H9 (cell line): ENCODE data around the gene CACNA1A. TPM values are rescaled to one million over a fixed set of nuclear protein-coding genes. Genes with fewer than 3 reads are reported as not detected.

Source experiments
- DNase-seq: peaks from one replicate; pipeline ENCODE4 v3.0.0-alpha.2; 2017
- H2AFZ ChIP-seq: one replicate; pipeline ENCODE4 v1.6.1; 2013; ENCODE audit warnings: mild to moderate bottlenecking, low read length, control low read depth, moderate library complexity
- H2AK5ac ChIP-seq: 2 replicates; pipeline ENCODE4 v1.6.1; 2013; ENCODE audit warnings: low read length, control low read depth, mixed read lengths; ENCODE audit not compliant: insufficient read length
- H2BK120ac ChIP-seq: one replicate; pipeline ENCODE4 v1.6.1; 2013; ENCODE audit warnings: low read depth, mild to moderate bottlenecking, low read length, control low read depth, inconsistent platforms; ENCODE audit not compliant: poor library complexity, severe bottlenecking
- H2BK12ac ChIP-seq: 2 replicates; pipeline ENCODE4 v1.6.1; 2013; ENCODE audit warnings: low read length, control low read depth, mixed read lengths, low read depth; ENCODE audit not compliant: insufficient read length
- H2BK15ac ChIP-seq: 2 replicates; pipeline ENCODE4 v1.6.1; 2013; ENCODE audit warnings: low read depth, low read length, control low read depth
- H2BK20ac ChIP-seq: one replicate; pipeline ENCODE4 v1.6.1; 2013; ENCODE audit warnings: low read depth, mild to moderate bottlenecking, low read length, control low read depth, inconsistent platforms; ENCODE audit not compliant: poor library complexity, severe bottlenecking
- H2BK5ac ChIP-seq: 2 replicates; pipeline ENCODE4 v1.6.1; 2013; ENCODE audit warnings: low read length, control low read depth, mixed read lengths; ENCODE audit not compliant: insufficient read length
- H3K14ac ChIP-seq: 2 replicates; pipeline ENCODE4 v1.6.1; 2013; ENCODE audit warnings: low read length, control low read depth; ENCODE audit not compliant: insufficient read depth
- H3K18ac ChIP-seq: 2 replicates; pipeline ENCODE4 v1.6.1; 2013; ENCODE audit warnings: low read depth, mild to moderate bottlenecking, mixed read lengths, low read length, control low read depth; ENCODE audit not compliant: insufficient read length
- H3K23ac ChIP-seq: 2 replicates; pipeline ENCODE4 v1.6.1; 2013; ENCODE audit warnings: low read length, control low read depth, mixed read lengths, low read depth; ENCODE audit not compliant: insufficient read length
- H3K23me2 ChIP-seq: 2 replicates; pipeline ENCODE4 v1.6.1; 2013; ENCODE audit warnings: low read depth, mild to moderate bottlenecking, mixed read lengths, low read length, control low read depth; ENCODE audit not compliant: insufficient read length, poor library complexity, severe bottlenecking
- H3K27ac ChIP-seq: 2 replicates; pipeline ENCODE4 v1.5.1; 2013; ENCODE audit warnings: low read length, control low read depth, mixed read lengths, low read depth; ENCODE audit not compliant: insufficient read length
- H3K27me3 ChIP-seq: 2 replicates; pipeline ENCODE4 v1.6.1; 2013; ENCODE audit warnings: low read length, control low read depth, inconsistent platforms; ENCODE audit not compliant: insufficient read depth
- H3K4ac ChIP-seq: 2 replicates; pipeline ENCODE4 v1.6.1; 2013; ENCODE audit warnings: low read depth, mild to moderate bottlenecking, control low read depth, inconsistent platforms, low read length, moderate library complexity
- H3K4me1 ChIP-seq: 2 replicates; pipeline ENCODE4 v1.6.1; 2013; ENCODE audit warnings: low read length, control low read depth, inconsistent platforms; ENCODE audit not compliant: insufficient read depth
- H3K4me2 ChIP-seq: 2 replicates; pipeline ENCODE4 v1.6.1; 2013; ENCODE audit warnings: low read length, control low read depth, mixed read lengths; ENCODE audit not compliant: insufficient read length, insufficient read depth
- H3K56ac ChIP-seq: 2 replicates; pipeline ENCODE4 v1.6.1; 2013; ENCODE audit warnings: low read depth, mild to moderate bottlenecking, mixed read lengths, low read length, control low read depth; ENCODE audit not compliant: insufficient read length
- H3K79me1 ChIP-seq: 2 replicates; pipeline ENCODE4 v1.6.1; 2013; ENCODE audit warnings: low read depth, mild to moderate bottlenecking, moderate library complexity, low read length, control low read depth, inconsistent platforms; ENCODE audit not compliant: insufficient read depth, poor library complexity, severe bottlenecking
- H3K79me2 ChIP-seq: 2 replicates; pipeline ENCODE4 v1.6.1; 2013; ENCODE audit warnings: low read length, control low read depth, inconsistent platforms; ENCODE audit not compliant: insufficient read depth
- H3K9ac ChIP-seq: 2 replicates; pipeline ENCODE4 v1.6.1; 2013; ENCODE audit warnings: low read length, control low read depth, mixed read lengths; ENCODE audit not compliant: insufficient read length; ENCODE audit errors: extremely low read depth
- H3K9me3 ChIP-seq: one replicate; pipeline ENCODE4 v1.6.1; 2013; ENCODE audit warnings: low read depth, low read length, inconsistent platforms; ENCODE audit not compliant: control insufficient read depth
- H3T11ph ChIP-seq: one replicate; pipeline ENCODE4 v1.6.1; 2013; ENCODE audit warnings: mild to moderate bottlenecking, low read length, control low read depth, inconsistent platforms
- H4K20me1 ChIP-seq: one replicate; pipeline ENCODE4 v1.6.1; 2013; ENCODE audit not compliant: control insufficient read depth, insufficient read length, insufficient read depth
- H4K5ac ChIP-seq: 2 replicates; pipeline ENCODE4 v1.6.1; 2013; ENCODE audit warnings: low read depth, mild to moderate bottlenecking, mixed read lengths, low read length, control low read depth; ENCODE audit not compliant: insufficient read length
- H4K8ac ChIP-seq: replicated peaks from 2 replicates; pipeline ENCODE4 v1.6.1; 2013; ENCODE audit warnings: low read length, control low read depth, mixed read lengths, low read depth; ENCODE audit not compliant: insufficient read length
- H4K91ac ChIP-seq: 2 replicates; pipeline ENCODE4 v1.6.1; 2013; ENCODE audit warnings: low read depth, mild to moderate bottlenecking, moderate library complexity, mixed read lengths, low read length, control low read depth; ENCODE audit not compliant: insufficient read length
- H3K27ac Mint-ChIP-seq, 3 experiments: 2 replicates in 2 of 3; 3 replicates in 1 of 3; pipeline ENCODE4 v1.8.0; 2020 to 2021; ENCODE audit warnings: mixed read lengths in 3 of 3, mild to moderate bottlenecking in 1 of 3, moderate library complexity in 1 of 3
- H3K27me3 Mint-ChIP-seq: 2 replicates; pipeline ENCODE4 v1.8.0; 2021; ENCODE audit warnings: low read depth, mild to moderate bottlenecking, moderate library complexity, mixed read lengths
- H3K36me3 Mint-ChIP-seq, 3 experiments: 2 replicates in 2 of 3; 3 replicates in 1 of 3; pipeline ENCODE4 v1.8.0; 2020 to 2021; ENCODE audit warnings: low read depth in 3 of 3, mixed read lengths in 3 of 3; ENCODE audit not compliant: insufficient read depth in 1 of 3
- H3K4me1 Mint-ChIP-seq, 2 experiments: 2 replicates each; pipeline ENCODE4 v1.8.0; 2020; ENCODE audit warnings: mixed read lengths in 2 of 2
- H3K4me3 Mint-ChIP-seq, 2 experiments: 2 replicates in 1 of 2; 3 replicates in 1 of 2; pipeline ENCODE4 v1.8.0; 2020 to 2021; ENCODE audit warnings: mild to moderate bottlenecking in 2 of 2, mixed read lengths in 2 of 2, moderate library complexity in 1 of 2
- H3K9me3 Mint-ChIP-seq, 2 experiments: 2 replicates in 1 of 2; 3 replicates in 1 of 2; pipeline ENCODE4 v1.8.0; 2020; ENCODE audit warnings: mild to moderate bottlenecking in 2 of 2, mixed read lengths in 2 of 2, moderate library complexity in 1 of 2
- CTCF ChIP-seq: fragments of 200-600 bp; sonication (generic); conservative IDR thresholded peaks from 3 replicates; pipeline ENCODE4 v1.8.0; 2021; ENCODE audit warnings: antibody characterized with exemption, mild to moderate bottlenecking
- WGBS: extraction: QIAGEN DNeasy Blood & Tissue Kit; methylation state at CpG from one replicate; pipeline ENCODE4 v1.1.7; 2013; ENCODE audit warnings: missing lambda C conversion rate, low lambda C conversion rate, mixed read lengths; ENCODE audit not compliant: insufficient read length; ENCODE audit errors: extremely low coverage; 5-methylcytosine and 5-hydroxymethylcytosine counted together
- total RNA-seq: library from RNA; stranded (reverse); gene quantifications from 2 replicates; pipeline ENCODE4 v1.2.1, GENCODE V29; 2021

Gene CACNA1A
- total RNA-seq, 1 experiment from 2014 or later: 8.0 TPM

- Histone ChIP-seq H4K8ac (no peak overlapping the region), H3T11ph (no peak overlapping the region), H3K9ac (no peak overlapping the region), H3K18ac (no peak overlapping the region), H3K4me1 (no peaks in the 10 kb centered on the region; the same call in 1 of the 2 replicates), H2BK12ac (no peak overlapping the region), H3K23ac (no peak overlapping the region), H3K23me2 (no peaks in the 10 kb centered on the region), H3K56ac (no peak overlapping the region), H2AFZ (no peak overlapping the region), H2AK5ac (no peak overlapping the region), H2BK15ac (no peak overlapping the region), H3K27me3 (no peaks in the 10 kb centered on the region), H3K4ac (no peak overlapping the region), H3K79me2 (no peaks in the 10 kb centered on the region), H3K4me2 (no peak overlapping the region), H3K27ac (no peak overlapping the region), H2BK20ac (no peak overlapping the region), H3K79me1 (no peaks in the 10 kb centered on the region), H3K14ac (no peak overlapping the region), H3K9me3 (no peaks in the 10 kb centered on the region), H4K20me1 (peaks cover 3% of the 10 kb centered on the region), H2BK120ac (no peak overlapping the region), H2BK5ac (no peak overlapping the region), H4K91ac (no peak overlapping the region), H4K5ac (no peak overlapping the region)
- no peak overlapping the region for H3K27ac Mint-ChIP-seq
- H3K9me3 Mint-ChIP-seq: peaks cover 0 to 5% of the 10 kb centered on the region in 2 experiments; a peak in 2 of 5 replicates
- H3K27me3 Mint-ChIP-seq: peaks cover 3% of the 10 kb centered on the region
- WGBS: no CpG with 5 or more reads among the region's 2 CpGs
- DNase-seq: no peak
- H3K36me3 Mint-ChIP-seq: peaks cover 0 to 2% (median 0%) of the 10 kb centered on the region in 3 experiments; a peak in 2 of 7 replicates
- no peak overlapping the region for H3K4me3 Mint-ChIP-seq
- peaks cover 4 to 9% of the 10 kb centered on the region in 2 experiments; a peak in 3 of 4 replicates for H3K4me1 Mint-ChIP-seq
- TF ChIP-seq CTCF: no peak
Measured at GRCh38 chr19:13342672-13343071, 163.6 kb downstream of the CACNA1A start.
